ENCODE results near the gene C11orf87. TPM values are rescaled to one million over a fixed set of nuclear protein-coding genes. Genes with fewer than 3 reads are reported as not detected.

C11orf87 gene
- total RNA-seq, 2 donors from 2014 or later, result not detected

- intact Hi-C loops (cut with DNase I), result no loop called here
- 74% methylated on average over 3 of the region's 3 CpGs for WGBS
- H3K4me3 ChIP-seq, result no peak overlapping the region
- H3K9me3 ChIP-seq, result no peaks in the 10 kb centered on the region
- no peaks in the 10 kb centered on the region for H3K36me3 ChIP-seq
- H3K27ac ChIP-seq, result no peak overlapping the region
- DNase-seq (ENCODE audit: low spot score), result no peak
- TF ChIP-seq POLR2AphosphoS5 (IDR thresholded peaks at IDR 0.05) (no peak), POLR2A (IDR thresholded peaks at IDR 0.05) (no peak)
- TF ChIP-seq, protein P1, sequence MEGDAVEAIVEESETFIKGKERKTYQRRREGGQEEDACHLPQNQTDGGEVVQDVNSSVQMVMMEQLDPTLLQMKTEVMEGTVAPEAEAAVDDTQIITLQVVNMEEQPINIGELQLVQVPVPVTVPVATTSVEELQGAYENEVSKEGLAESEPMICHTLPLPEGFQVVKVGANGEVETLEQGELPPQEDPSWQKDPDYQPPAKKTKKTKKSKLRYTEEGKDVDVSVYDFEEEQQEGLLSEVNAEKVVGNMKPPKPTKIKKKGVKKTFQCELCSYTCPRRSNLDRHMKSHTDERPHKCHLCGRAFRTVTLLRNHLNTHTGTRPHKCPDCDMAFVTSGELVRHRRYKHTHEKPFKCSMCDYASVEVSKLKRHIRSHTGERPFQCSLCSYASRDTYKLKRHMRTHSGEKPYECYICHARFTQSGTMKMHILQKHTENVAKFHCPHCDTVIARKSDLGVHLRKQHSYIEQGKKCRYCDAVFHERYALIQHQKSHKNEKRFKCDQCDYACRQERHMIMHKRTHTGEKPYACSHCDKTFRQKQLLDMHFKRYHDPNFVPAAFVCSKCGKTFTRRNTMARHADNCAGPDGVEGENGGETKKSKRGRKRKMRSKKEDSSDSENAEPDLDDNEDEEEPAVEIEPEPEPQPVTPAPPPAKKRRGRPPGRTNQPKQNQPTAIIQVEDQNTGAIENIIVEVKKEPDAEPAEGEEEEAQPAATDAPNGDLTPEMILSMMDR (IDR thresholded peaks at IDR 0.05), result no peak
- no peaks in the 10 kb centered on the region for H3K4me1 ChIP-seq (replicated peaks)
- H3K27me3 ChIP-seq (replicated peaks; ENCODE audit: insufficient read depth), result no peaks in the 10 kb centered on the region
Observed at GRCh38 chr11:109435121-109435742, 13.2 kb downstream of the C11orf87 start.

DNA sequence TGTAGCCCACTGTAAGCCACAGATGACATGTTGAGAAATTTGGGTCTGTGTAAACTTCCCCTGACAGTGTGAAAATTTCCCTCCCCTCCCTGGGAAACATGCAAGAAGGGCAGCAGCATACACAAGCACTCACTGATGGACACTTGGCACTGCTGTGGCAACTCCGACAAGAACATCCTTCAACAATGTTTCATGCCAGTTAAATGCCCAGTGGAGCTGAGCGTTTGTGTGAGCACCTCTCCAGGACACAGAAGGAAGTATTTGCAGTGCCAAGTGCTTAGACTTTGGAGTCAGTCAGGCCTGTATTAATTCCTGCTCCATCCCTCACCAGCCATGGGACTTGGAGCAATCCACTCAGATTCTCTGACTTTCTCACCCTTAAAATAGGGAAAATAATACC, 17.7 kb downstream of the C11orf87 start:
- no peak overlapping the region for H3K4me3 ChIP-seq
- no peaks in the 10 kb centered on the region for H3K27me3 ChIP-seq (replicated peaks; ENCODE audit: insufficient read depth)
- WGBS, result 67% methylated on average over 2 of the region's 2 CpGs
- H3K36me3 ChIP-seq, result no peaks in the 10 kb centered on the region
- intact Hi-C loops (cut with DNase I), result no loop called here
- H3K27ac ChIP-seq, result no peak overlapping the region
- no peak for DNase-seq (ENCODE audit: low spot score)
- no peaks in the 10 kb centered on the region for H3K9me3 ChIP-seq
- no peaks in the 10 kb centered on the region for H3K4me1 ChIP-seq (replicated peaks)
- TF ChIP-seq, protein P1 (IDR thresholded peaks at IDR 0.05), result no peak
- no peak for TF ChIP-seq POLR2A (IDR thresholded peaks at IDR 0.05)
- TF ChIP-seq POLR2AphosphoS5 (IDR thresholded peaks at IDR 0.05), result no peak

DNA sequence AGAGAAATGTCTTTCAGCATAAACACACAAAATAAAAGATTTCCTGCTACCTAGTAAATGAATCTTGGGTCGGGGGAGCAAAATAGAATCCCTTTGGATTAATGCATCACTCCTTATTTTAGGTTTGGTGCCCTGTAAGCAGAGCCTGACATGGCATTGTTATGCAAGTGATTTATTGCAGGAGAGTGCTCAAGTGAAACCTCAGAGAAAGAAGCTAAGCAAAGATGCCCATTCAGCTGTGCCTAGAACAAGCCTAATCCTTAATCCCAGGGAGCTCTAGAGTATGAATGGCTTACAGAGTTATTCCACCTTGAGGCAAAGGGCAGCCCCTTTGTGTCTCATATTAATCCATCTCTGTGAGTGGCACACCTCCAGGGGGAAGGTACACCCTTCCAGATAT, 21.1 kb downstream of the C11orf87 start:
- no peaks in the 10 kb centered on the region for H3K9me3 ChIP-seq
- intact Hi-C loops (cut with DNase I), result no loop called here
- H3K27ac ChIP-seq, result no peak overlapping the region
- TF ChIP-seq, protein P1 (IDR thresholded peaks at IDR 0.05), result no peak
- no peak for DNase-seq (ENCODE audit: low spot score)
- no peaks in the 10 kb centered on the region for H3K27me3 ChIP-seq (replicated peaks; ENCODE audit: insufficient read depth)
- H3K4me1 ChIP-seq (replicated peaks), result no peaks in the 10 kb centered on the region
- 62% methylated on average over 1 of the region's 1 CpG for WGBS
- no peaks in the 10 kb centered on the region for H3K36me3 ChIP-seq
- H3K4me3 ChIP-seq, result no peak overlapping the region

- 54% methylated on average over 2 of the region's 2 CpGs for WGBS
- Histone ChIP-seq H3K36me3 (no peaks in the 10 kb centered on the region), H3K4me1 (replicated peaks) (no peaks in the 10 kb centered on the region), H3K4me3 (no peak overlapping the region), H3K27me3 (replicated peaks; ENCODE audit: insufficient read depth) (no peaks in the 10 kb centered on the region), H3K9me3 (no peaks in the 10 kb centered on the region), H3K27ac (no peak overlapping the region)
- no peak for DNase-seq (ENCODE audit: low spot score)
- TF ChIP-seq, protein P1 (IDR thresholded peaks at IDR 0.05), result no peak
- TF ChIP-seq POLR2A (IDR thresholded peaks at IDR 0.05), result no peak
- no peak for TF ChIP-seq POLR2AphosphoS5 (IDR thresholded peaks at IDR 0.05)
- intact Hi-C loops (cut with DNase I), result no loop called here
Observed at GRCh38 chr11:109454857-109455256, 32.9 kb downstream of the C11orf87 start.
